HG03575 (cell line): ENCODE data around the gene DIPK1B.

Experiments
- ATAC-seq: cut with Tn5 transposase; IDR thresholded peaks from one replicate; pipeline ENCODE4 v1.9.1; 2021; ENCODE audit not compliant: unreplicated experiment, insufficient number of reproducible peaks, low FRiP score; ENCODE audit errors: extremely low read depth

Gene DIPK1B

GRCh38 chr9:136685216-136685615, 27.2 kb upstream of the DIPK1B start:
- ATAC-seq = no peak

- no peak for ATAC-seq
Observed at GRCh38 chr9:136685790-136686533, 26.4 kb upstream of the DIPK1B start.

DNA sequence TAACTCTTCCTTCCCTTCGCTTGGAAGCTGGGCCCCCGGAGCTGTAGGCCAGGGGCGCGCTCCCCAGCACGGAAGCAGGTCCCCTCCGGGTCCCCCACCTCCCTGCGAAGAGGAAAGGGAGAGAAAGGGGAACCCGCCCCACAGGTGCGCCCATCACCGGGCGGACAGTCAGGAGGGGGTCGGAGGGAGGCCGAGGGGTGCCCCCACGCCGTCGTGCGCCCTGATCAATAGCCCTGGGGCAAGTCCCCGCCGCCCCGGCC, 25.9 kb upstream of the DIPK1B start:
- no peak for ATAC-seq

DNA sequence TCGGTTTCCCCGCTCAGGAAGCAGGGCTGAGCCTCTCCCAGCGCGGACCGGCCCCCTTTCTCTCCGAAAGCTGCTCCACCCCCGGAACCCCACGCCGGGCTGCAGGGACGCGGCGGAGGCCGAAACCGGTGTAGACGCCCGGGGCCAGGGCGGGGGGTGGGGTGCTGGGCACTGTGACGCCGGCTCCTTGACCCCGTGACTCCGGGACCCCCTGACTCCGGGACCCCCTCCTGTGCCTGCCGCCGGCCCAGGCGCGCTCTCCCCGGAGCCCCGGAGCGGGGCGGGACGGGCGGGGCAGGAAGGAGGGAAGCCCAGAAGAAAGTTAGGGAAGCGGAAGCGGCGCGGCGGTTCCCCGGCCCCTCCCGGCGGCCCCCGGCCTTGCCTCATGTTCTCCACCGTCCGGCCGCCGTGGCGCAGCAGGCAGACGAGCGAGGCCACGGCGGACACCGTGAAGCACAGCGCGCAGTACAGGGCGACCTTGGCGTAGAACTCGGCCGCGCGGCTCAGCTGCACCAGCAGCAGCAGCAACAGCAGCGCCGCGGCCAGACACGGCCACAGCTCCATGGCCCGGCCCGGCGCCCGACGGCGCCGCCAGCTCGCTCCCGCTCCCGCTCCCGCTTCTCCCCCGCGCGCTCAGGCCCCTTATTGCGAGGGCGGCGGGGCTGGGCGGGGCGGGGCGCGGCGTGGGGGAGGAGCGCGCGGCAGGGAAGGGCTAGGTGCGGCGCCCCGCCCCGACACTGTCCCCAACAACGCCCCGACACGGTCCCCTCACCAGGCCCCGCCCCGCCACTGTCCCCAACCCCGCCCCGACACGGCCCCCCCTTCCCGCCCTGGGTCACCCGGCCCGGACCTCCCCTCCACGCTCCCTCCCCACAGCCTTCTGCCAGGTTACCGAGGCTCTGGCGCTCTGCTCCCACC, 25.3 kb upstream of the DIPK1B start, which contains the start of gene AGPAT2:
Gene AGPAT2, minus strand, starts transcription at position 664 of the 918 bp plus-strand sequence. Its CDS starts 100 bp downstream, at position 564.
- ATAC-seq = no peak

- no peak for ATAC-seq
Observed at GRCh38 chr9:136687721-136688223, 24.6 kb upstream of the DIPK1B start.

DNA sequence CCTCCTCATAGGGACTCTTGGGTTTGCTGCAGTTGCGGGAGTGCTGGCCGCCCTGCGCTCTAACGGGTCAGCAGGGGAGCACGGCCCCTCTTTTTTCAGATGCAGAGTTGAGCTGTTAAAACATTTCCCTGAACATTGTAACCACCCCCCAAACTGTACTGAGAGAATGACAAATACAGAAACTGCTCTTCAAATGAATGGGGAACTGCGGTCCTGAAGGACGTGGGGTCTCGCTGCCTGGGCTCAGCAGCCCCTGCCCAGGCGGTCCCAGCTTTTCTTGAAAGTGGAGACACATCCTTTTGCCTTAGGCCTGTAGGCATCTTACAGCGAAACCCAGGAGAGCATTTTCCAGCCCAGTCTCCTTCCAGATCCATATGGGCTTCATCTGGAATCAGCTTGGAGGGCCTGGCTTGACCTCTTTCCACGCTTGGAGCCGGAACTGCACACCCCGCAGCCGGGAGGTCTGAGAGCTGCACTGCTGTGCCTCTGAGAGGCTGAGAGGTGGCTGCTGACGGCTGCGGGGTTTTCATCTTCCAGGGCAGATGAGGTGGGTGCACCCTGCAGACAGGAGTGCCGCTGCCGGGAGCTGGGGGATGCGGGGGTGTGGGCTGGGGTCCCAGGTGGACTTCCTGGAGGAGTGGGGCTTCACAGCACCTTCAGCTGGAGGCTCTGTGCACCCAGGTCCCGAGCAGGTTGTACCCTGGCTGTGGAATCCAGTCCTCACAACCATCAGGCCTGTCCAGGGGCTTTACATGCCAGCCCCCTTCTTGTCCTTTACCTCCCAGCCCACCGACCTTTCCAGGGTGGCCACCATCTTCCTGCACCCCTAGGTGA, 23.9 kb upstream of the DIPK1B start:
- no peak for ATAC-seq

GRCh38 chr9:136689108-136689460, 23.3 kb upstream of the DIPK1B start:
- no peak for ATAC-seq

DNA sequence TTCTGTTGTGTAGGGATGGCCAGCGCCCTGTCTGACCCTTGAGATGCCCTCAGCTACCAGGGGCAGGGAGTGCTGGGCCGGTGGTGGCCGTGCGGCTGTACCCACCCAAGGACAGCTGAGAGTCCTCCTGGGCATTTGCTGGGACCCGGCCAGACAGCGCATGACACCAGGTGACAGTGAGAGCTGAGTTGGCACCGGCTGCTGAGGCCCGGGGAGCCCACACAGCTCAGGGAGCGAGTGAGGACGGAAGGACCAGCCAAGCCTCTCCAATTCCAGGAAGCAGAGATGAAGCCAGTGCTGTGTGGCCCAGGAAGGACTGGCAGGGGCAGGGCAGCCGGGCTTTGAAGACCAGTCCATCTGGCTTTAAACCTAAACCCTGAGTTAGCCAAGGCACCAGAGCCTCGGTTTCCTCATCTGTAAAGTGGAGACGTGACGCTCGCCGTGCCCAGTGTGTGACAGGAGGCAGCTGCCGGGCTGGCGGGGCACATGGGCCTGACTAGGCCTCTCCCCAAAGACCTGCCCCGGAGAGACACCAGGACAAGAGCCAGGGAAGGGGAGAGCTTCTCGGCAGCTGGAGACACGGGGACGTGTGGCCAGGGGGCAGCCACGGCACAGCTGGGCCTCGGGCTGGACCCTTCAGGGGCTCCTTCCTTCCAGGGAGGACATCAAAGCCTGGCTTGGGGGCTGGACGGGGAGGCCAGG, 22.1 kb upstream of the DIPK1B start:
- ATAC-seq = no peak

GRCh38 chr9:136690806-136691261, 21.5 kb upstream of the DIPK1B start:
- ATAC-seq = no peak

DNA sequence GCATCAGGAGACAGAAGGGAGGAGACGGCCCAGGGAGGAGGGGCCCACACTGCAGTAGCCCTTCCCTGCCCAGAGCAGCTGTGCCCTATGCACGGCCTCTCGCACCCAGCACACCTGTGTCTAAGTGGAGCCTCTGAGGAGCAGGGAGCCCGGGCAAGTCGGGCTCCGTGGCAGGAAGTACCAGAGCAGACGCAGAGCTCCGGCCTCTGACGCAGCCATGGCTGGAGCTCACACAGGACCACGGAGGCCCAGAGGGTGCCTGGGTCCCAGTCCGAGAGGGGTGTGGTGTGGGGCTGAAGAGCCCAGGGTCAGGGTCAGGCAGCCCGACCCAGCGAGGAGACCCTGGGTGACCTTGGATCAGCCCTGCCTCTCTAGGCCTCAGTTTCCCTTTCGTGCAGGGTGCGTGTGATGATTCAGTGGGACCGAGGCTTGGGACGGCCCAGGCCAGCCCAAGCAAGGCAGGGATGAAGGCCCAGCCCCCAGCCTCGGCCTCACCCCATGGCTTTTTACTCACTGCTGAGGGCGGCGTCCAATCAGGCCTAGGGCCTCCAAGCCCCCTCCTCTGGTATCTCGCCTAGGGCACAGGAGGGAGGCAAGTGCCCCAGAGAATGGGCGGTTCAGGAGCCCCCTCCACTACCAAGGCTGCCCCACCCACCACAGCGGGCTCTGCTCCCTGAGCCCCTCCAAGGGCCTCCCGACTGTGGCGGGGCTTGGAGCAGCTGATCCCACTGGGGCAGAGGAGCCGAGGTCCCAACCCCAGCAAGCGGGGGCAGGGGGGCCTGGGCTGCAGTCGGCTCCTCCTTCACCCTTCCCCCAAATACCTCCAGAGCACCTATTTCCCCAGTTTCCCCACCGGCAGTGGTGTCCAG, 20.8 kb upstream of the DIPK1B start:
- ATAC-seq = no peak

DNA sequence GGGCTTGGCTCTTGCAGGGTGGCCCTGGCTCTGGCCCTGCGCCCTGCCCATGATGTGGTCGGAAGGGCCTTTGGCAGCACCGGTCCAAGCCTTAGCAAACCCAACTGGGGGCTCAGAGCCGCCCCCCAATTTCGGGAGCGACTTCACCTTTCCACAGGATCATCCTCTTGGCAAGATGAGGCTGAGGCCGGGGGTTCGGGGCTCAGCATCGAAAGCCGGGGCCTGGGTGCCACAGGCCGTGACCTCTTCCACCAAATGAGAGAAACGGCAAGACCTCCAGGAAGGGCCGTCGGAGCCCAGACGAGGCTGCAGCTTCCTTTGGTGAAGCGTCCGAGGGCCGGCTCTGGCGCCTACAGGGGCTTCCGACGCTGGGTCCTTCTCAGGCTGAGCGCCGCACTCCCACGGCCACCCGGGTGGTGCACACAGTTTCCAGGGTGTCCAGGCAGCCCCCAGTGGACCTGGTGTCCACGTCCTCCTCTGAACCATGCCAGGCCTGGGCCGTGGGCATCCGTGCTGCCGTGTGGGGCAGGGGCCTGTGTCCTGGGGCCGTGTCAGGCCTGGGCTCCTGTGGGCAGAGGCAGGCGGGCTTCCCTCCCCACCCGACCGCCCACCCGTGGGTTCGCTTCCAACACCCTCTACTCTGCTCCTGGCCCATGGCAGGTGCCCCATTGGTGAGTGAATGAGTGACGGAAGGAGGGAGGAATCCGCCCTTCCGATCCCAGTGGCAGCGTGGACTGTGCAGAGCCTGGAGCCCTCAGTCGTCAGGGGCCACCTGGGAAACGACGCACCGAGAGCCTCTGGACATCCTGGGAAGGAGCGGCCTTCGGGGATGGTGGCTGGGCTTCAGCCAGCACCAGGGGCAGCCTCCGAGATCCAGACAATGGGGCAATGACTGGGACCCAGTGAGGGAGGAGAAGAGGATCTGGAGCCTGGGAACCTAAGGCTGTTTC, 19.9 kb upstream of the DIPK1B start:
- no peak for ATAC-seq

DNA sequence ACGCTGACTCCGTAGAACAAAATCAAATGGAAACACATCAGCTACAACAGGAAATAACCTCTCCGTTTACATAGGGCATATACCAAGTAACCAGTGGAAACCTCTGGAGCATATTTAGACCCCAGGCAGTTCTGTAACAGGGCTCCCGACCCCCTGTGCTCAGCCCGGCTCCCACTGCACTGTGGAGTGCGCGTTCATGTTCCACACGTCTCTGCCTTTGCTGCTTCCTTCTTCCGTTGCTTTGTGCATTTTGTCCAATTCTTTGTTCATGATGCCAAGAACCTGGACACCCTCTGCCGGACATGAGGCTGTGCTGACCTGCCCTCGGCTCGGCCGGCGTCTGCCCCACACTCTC, 19.3 kb upstream of the DIPK1B start:
- no peak for ATAC-seq

- ATAC-seq = no peak
Observed at GRCh38 chr9:136693490-136694162, 18.7 kb upstream of the DIPK1B start.

DNA sequence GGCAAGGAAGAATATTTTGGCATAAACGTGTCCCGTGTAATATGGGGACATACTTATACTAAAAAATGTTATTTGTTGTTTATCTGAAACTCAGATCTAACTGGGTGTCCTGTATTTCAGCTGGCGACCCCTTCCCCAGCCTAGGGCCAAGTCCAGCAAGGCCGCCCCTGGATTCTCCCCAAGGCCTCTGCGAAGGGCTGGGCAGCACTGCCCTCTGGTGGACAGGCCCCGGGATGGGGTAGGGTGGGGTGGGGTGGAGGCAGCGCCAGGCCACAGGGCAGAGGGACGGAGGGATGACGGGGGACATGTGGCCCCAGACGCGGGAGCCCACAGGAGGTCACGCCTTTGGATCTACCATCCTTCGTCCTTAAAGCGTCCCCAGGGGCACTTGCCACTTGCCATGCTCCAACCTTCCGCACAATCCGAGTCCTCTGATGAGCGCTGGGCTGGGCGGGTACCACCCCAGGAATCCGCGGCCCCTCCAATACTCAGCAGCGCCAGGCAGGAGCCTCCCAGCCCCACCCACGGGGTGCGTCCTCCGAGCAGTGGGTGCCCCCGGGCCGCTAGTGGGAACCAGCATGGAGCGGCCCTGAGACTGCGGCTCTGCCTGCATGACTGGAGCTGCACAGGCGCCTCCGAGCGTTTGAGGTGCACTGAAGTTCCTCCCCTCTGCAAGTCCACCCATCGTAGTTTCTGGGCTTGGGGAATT, 18.1 kb upstream of the DIPK1B start:
- ATAC-seq = no peak

GRCh38 chr9:136694872-136695247, 17.5 kb upstream of the DIPK1B start:
- no peak for ATAC-seq

DNA sequence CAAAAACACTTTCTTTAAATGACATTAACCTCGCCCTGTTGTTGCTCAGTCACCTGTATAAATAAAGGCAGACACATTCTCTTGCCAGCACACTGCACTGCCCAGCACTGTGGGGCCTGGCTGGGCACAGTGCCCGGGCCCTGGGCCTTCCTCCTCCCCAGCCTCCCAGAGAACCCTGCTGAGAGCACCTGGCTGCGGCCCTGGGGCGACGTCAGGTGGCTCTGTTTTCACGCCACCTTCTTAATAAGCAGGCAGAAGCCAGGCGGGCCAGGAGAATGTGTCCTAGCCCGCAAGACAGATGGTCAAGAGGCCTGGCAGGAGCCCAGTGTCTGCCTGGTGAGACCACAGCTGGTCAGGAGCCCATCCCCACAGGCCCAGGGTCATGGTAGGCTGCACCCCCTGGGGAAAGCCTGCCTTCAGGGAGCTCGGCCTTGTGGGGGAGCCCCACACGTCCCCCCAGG, 16.9 kb upstream of the DIPK1B start:
- ATAC-seq = no peak
